HCT116 (cell line): ENCODE results near the gene RBCK1. TPM values are rescaled to one million over a fixed set of nuclear protein-coding genes. Genes with fewer than 3 reads are reported as not detected.

Experiments
- ATAC-seq: fragments of 200-7000 bp; cut with Tn5 transposase; 2 replicates; pipeline ENCODE4 v1.9.1; 2020; ENCODE audit warnings: mild to moderate bottlenecking, moderate library complexity
- BruUV-seq: library from RNA; stranded (reverse); fragments of 400-500 nt; replicated peaks from 2 replicates; lab custom pipeline; 2021; lab: Mats Ljungman, UMichigan
- CTCF ChIA-PET: fragments of 300-600 bp; sonication (Branson Sonifier 250); formaldehyde crosslinking; loops from one replicate; lab custom pipeline; 2021; ENCODE audit warnings: antibody characterized with exemption; lab: Charles Lee
- POLR2A ChIA-PET: fragments of 300-600, 350-600 bp; sonication (Branson Sonifier 250); formaldehyde crosslinking; loops from one replicate; lab custom pipeline; 2021; ENCODE audit warnings: antibody characterized with exemption; lab: Charles Lee
- RAD21 ChIA-PET, 2 experiments: fragments of 300-600 bp; sonication (Branson Sonifier 250); formaldehyde crosslinking; loops; one replicate each; lab custom pipeline; 2023; ENCODE audit warnings: low total read pairs in 2 of 2; ENCODE audit not compliant: uncharacterized antibody in 2 of 2, unreplicated experiment in 2 of 2, low non-redundant PET in 1 of 2; lab: Charles Lee
- DNase-seq: peaks from one replicate; pipeline ENCODE4 v3.0.0-alpha.2; 2010; ENCODE audit warnings: low read depth, low spot score
- H2AFZ ChIP-seq: fragments of 200-600 bp; shearing (Covaris generic), sonication (generic); 2 replicates; pipeline ENCODE4 v1.6.1; 2017; ENCODE audit warnings: low read depth, mixed run types, mixed read lengths, antibody characterized with exemption, low read length; ENCODE audit not compliant: poor library complexity, severe bottlenecking
- H3K27ac ChIP-seq: 2 replicates; pipeline ENCODE4 v1.5.1; 2012; ENCODE audit warnings: low read depth, low read length
- H3K27me3 ChIP-seq: fragments of 200-600 bp; sonication (generic); 2 replicates; pipeline ENCODE4 v1.6.1; 2016; ENCODE audit warnings: mixed run types, low read length, mixed read lengths; ENCODE audit not compliant: insufficient read depth
- H3K36me3 ChIP-seq, 2 experiments: fragments of 200-500 bp in 1 of 2; fragments of 200-600 bp in 1 of 2; sonication (Bioruptor generic) in 1 of 2; sonication (generic) in 1 of 2; 2 replicates each; pipeline versions ENCODE4 v1.5.1 to v1.6.1; 2014 to 2016; ENCODE audit warnings: low read length in 2 of 2, inconsistent platforms in 1 of 2, mixed read lengths in 1 of 2, mixed run types in 1 of 2; ENCODE audit not compliant: insufficient read depth in 2 of 2, control insufficient read depth in 1 of 2
- H3K4me1 ChIP-seq, 2 experiments: fragments of 200-600 bp in 1 of 2; sonication (generic) in 1 of 2; 2 replicates each; pipeline versions ENCODE4 v1.5.1 to v1.6.1; 2012 to 2017; ENCODE audit warnings: low read length in 2 of 2, inconsistent platforms in 1 of 2, mild to moderate bottlenecking in 1 of 2, mixed read lengths in 1 of 2, mixed run types in 1 of 2, moderate library complexity in 1 of 2; ENCODE audit not compliant: insufficient read depth in 2 of 2, control insufficient read depth in 1 of 2
- H3K4me2 ChIP-seq: fragments of 200-600 bp; sonication (generic); 2 replicates; pipeline ENCODE4 v1.6.1; 2017; ENCODE audit warnings: mixed run types, low read length, mixed read lengths
- H3K4me3 ChIP-seq, 2 experiments: fragments of 200-600 bp in 1 of 2; sonication (generic) in 1 of 2; replicated peaks in 1 of 2; 2 replicates each; pipeline ENCODE4 v1.5.1; 2011 to 2016; ENCODE audit warnings: low read length in 2 of 2, control low read depth in 1 of 2, low read depth in 1 of 2, mild to moderate bottlenecking in 1 of 2, mixed read lengths in 1 of 2, mixed run types in 1 of 2
- H3K79me2 ChIP-seq: fragments of 200-600 bp; sonication (generic); 2 replicates; pipeline ENCODE4 v1.6.1; 2017; ENCODE audit warnings: mild to moderate bottlenecking, mixed run types, low read length, moderate library complexity, mixed read lengths; ENCODE audit not compliant: insufficient read depth
- H3K9ac ChIP-seq: fragments of 200-600 bp; sonication (generic); 2 replicates; pipeline ENCODE4 v1.6.1; 2016; ENCODE audit warnings: low read length, mixed read lengths
- H3K9me2 ChIP-seq: fragments of 200-600 bp; sonication (generic), shearing (Covaris generic); 2 replicates; pipeline ENCODE4 v1.6.1; 2017; ENCODE audit warnings: mixed run types, mild to moderate bottlenecking, moderate library complexity; ENCODE audit not compliant: insufficient read depth
- H3K9me3 ChIP-seq, 2 experiments: fragments of 200-500 bp in 1 of 2; fragments of 200-600 bp in 1 of 2; sonication (Bioruptor generic) in 1 of 2; sonication (generic) in 1 of 2; 2 replicates each; pipeline ENCODE4 v1.6.1; 2014 to 2017; ENCODE audit warnings: low read length in 2 of 2, mixed read lengths in 2 of 2, inconsistent platforms in 1 of 2, low read depth in 1 of 2, mild to moderate bottlenecking in 1 of 2, mixed run types in 1 of 2, moderate library complexity in 1 of 2; ENCODE audit not compliant: control insufficient read depth in 1 of 2, insufficient read depth in 1 of 2
- H4K20me1 ChIP-seq: fragments of 200-600 bp; sonication (generic), shearing (Covaris generic); 2 replicates; pipeline ENCODE4 v1.6.1; 2017; ENCODE audit warnings: mixed run types, mild to moderate bottlenecking, moderate library complexity; ENCODE audit not compliant: insufficient read depth
- CTCF ChIP-seq, 3 experiments: fragments of 200-600 bp in 1 of 3; sonication (generic) in 1 of 3; IDR thresholded peaks in 2 of 3; conservative IDR thresholded peaks in 1 of 3; 2 replicates each; pipeline ENCODE4 v1.5.1; 2012 to 2017; ENCODE audit warnings: low read depth in 2 of 3, low read length in 2 of 3, antibody characterized with exemption in 1 of 3, borderline replicate concordance in 1 of 3, control low read depth in 1 of 3, mild to moderate bottlenecking in 1 of 3, mixed read lengths in 1 of 3, mixed run types in 1 of 3, moderate library complexity in 1 of 3; ENCODE audit not compliant: insufficient read depth in 1 of 3
- EGR1 ChIP-seq: IDR thresholded peaks from 2 replicates; pipeline ENCODE4 v1.6.1; 2012; ENCODE audit warnings: low read depth
- ELF1 ChIP-seq: IDR thresholded peaks from 2 replicates; pipeline ENCODE4 v1.6.1; 2012; ENCODE audit warnings: low read depth, borderline replicate concordance
- EZH2 ChIP-seq: fragments of 200-600 bp; sonication (generic); IDR thresholded peaks from 2 replicates; pipeline ENCODE4 v1.6.1; 2017; ENCODE audit warnings: antibody characterized with exemption, mixed run types
- EZH2phosphoT487 ChIP-seq: fragments of 200-600 bp; IDR thresholded peaks from 2 replicates; pipeline ENCODE4 v1.6.1; 2018; ENCODE audit warnings: antibody characterized with exemption, borderline replicate concordance
- FOSL1 ChIP-seq: IDR thresholded peaks from 2 replicates; pipeline ENCODE4 v1.6.1; 2012; ENCODE audit warnings: low read depth
- MAX ChIP-seq: IDR thresholded peaks from 2 replicates; pipeline ENCODE4 v1.6.1; 2012
- POLR2A ChIP-seq: IDR thresholded peaks from 2 replicates; pipeline ENCODE4 v1.7.0; 2011; ENCODE audit warnings: borderline replicate concordance; ENCODE audit not compliant: insufficient read depth, insufficient read length; ENCODE audit errors: extremely low read depth
- POLR2AphosphoS5 ChIP-seq: IDR thresholded peaks from 2 replicates; pipeline ENCODE4 v1.6.1; 2011; ENCODE audit warnings: mild to moderate bottlenecking, low read depth, low read length, moderate library complexity
- RAD21 ChIP-seq: IDR thresholded peaks from 2 replicates; pipeline ENCODE4 v1.6.1; 2012; ENCODE audit warnings: low read depth, mild to moderate bottlenecking
- REST ChIP-seq: IDR thresholded peaks from 2 replicates; pipeline ENCODE4 v1.6.1; 2012; ENCODE audit warnings: low read depth
- SIN3A ChIP-seq: IDR thresholded peaks from 2 replicates; pipeline ENCODE4 v1.6.1; 2012; ENCODE audit warnings: low read depth
- SRF ChIP-seq: IDR thresholded peaks from 2 replicates; pipeline ENCODE4 v1.6.1; 2012; ENCODE audit warnings: low read depth
- TCF7L2 ChIP-seq: IDR thresholded peaks from 2 replicates; pipeline ENCODE4 v1.7.0; 2011; ENCODE audit warnings: borderline replicate concordance, inconsistent platforms; ENCODE audit not compliant: insufficient read depth, insufficient read length; ENCODE audit errors: extremely low read depth
- YY1 ChIP-seq: IDR thresholded peaks from 2 replicates; pipeline ENCODE4 v1.6.1; 2011; ENCODE audit warnings: low read length, low read depth, moderate library complexity, mild to moderate bottlenecking; ENCODE audit not compliant: insufficient replicate concordance; ENCODE audit errors: extremely low read depth
- ZBTB33 ChIP-seq: IDR thresholded peaks from 2 replicates; pipeline ENCODE4 v1.6.1; 2011; ENCODE audit warnings: mild to moderate bottlenecking, low read length, moderate library complexity; ENCODE audit not compliant: insufficient replicate concordance; ENCODE audit errors: extremely low read depth
- intact Hi-C: fragments of 100-400 bp; cut with micrococcal nuclease; formaldehyde crosslinking; loops from 2 replicates; pipeline ENCODE4 v1.10.0; 2022
- total RNA-seq: library from RNA; stranded (reverse); gene quantifications from one replicate; pipeline ENCODE4 v1.2.1, GENCODE V29; 2021; ENCODE audit not compliant: unreplicated experiment

RBCK1 gene
- total RNA-seq, 1 experiment from 2014 or later: 180 TPM

GRCh38 chr20:445514-446336 lies 37.6 kb downstream of the RBCK1 start:
- RAD21 ChIA-PET: no interaction called here

More at GRCh38 chr20:445514-446336, 37.6 kb downstream of the RBCK1 start:
- ChIA-PET POLR2A (interaction anchor here (0.9 to 1.0 kb wide), 2 partner anchors 11 to 83 kb away, joined by 3 read pairs; no protein-coding TSS in a partner anchor), CTCF (no interaction called here)
- no TSS peak for BruUV-seq
- Histone ChIP-seq H3K36me3 (peaks cover 22 to 29% of the 10 kb centered on the region in 2 experiments), H3K4me2 (no peak overlapping the region), H3K27me3 (no peaks in the 10 kb centered on the region), H3K9me2 (no peaks in the 10 kb centered on the region), H3K9ac (no peak overlapping the region), H3K4me1 (0 out of 4 replicates have a peak, but pooled peaks cover 0 to 4% of the 10 kb centered on the region in 2 experiments), H3K79me2 (peaks cover 43% of the 10 kb centered on the region), H4K20me1 (no peaks in the 10 kb centered on the region), H2AFZ (no peak overlapping the region), H3K27ac (no peak overlapping the region), H3K9me3 (no peaks in the 10 kb centered on the region), H3K4me3 (no peak overlapping the region)
- no peak for TF ChIP-seq RAD21
- TF ChIP-seq ZBTB33: no peak
- TF ChIP-seq SRF: no peak
- TF ChIP-seq EGR1: no peak
- no peak for TF ChIP-seq TCF7L2
- no peak for TF ChIP-seq REST
- no peak for TF ChIP-seq POLR2A
- no peak for TF ChIP-seq CTCF (IDR thresholded peaks at IDR 0.05 in 2 of 3, conservative IDR thresholded peaks at IDR 0.05 in 1 of 3; ENCODE audit: borderline replicate concordance in 1 of 3, insufficient read depth in 1 of 3, low read depth in 2 of 3, low read length in 2 of 3)
- no peak for TF ChIP-seq MAX
- TF ChIP-seq POLR2AphosphoS5: no peak
- TF ChIP-seq EZH2phosphoT487: no peak
- TF ChIP-seq FOSL1: no peak
- TF ChIP-seq SIN3A: no peak
- no peak for TF ChIP-seq ELF1
- TF ChIP-seq YY1: no peak
- TF ChIP-seq EZH2: no peak
- DNase-seq (no peak), ATAC-seq (no peak)
- intact Hi-C loops: no loop called here
